Nephron progenitor cell (in vitro differentiated cells): Measurements from ENCODE around the gene SQOR.
A peak's percentile ranks its signal among the peaks of the same experiment; 100 is the strongest.

Source experiments
- DNase-seq: peaks from one replicate; pipeline ENCODE4 v3.0.0; 2021
- H3K27ac Mint-ChIP-seq: 2 replicates; pipeline ENCODE4 v1.8.0; 2021; ENCODE audit warnings: mild to moderate bottlenecking, moderate library complexity, mixed read lengths
- H3K27me3 Mint-ChIP-seq: 2 replicates; pipeline ENCODE4 v1.8.0; 2021; ENCODE audit warnings: mild to moderate bottlenecking, low read depth, mixed read lengths; ENCODE audit not compliant: poor library complexity
- H3K36me3 Mint-ChIP-seq: 2 replicates; pipeline ENCODE4 v1.8.0; 2021; ENCODE audit warnings: low read depth, mixed read lengths
- H3K4me1 Mint-ChIP-seq: 2 replicates; pipeline ENCODE4 v1.8.0; 2021; ENCODE audit warnings: mixed read lengths
- H3K4me3 Mint-ChIP-seq: 2 replicates; pipeline ENCODE4 v1.8.0; 2021; ENCODE audit warnings: mild to moderate bottlenecking, moderate library complexity, mixed read lengths
- H3K9me3 Mint-ChIP-seq: 2 replicates; pipeline ENCODE4 v1.8.0; 2021; ENCODE audit warnings: mild to moderate bottlenecking, moderate library complexity, mixed read lengths
- TF ChIP-seq, protein P1 (sequence below): fragments of 200-600 bp; sonication (generic); IDR thresholded peaks from 2 replicates; pipeline ENCODE4 v1.5.0; 2021; ENCODE audit warnings: antibody characterized with exemption

SQOR gene

DNA sequence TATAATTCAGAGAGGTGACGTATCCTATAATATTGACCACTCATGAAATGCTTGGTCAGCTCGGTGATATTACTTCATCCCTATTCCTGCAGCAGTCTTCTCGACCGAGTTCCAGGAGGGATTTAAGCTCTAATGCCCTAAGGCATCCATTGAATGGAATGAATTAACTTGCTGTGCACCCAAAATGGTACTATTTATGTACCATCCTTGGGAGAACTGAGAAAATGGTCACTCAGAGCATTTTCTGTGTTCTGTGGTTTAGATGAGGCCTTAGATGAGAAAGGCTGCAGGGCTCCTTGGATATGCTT lies 47.0 kb upstream of the SQOR start:
- Mint-ChIP-seq H3K27ac (peak overlapping the region; percentile 100), H3K36me3 (peaks cover 20% of the 10 kb centered on the region), H3K4me1 (peaks cover 30% of the 10 kb centered on the region), H3K4me3 (peak overlapping the region; percentile 88), H3K9me3 (no peaks in the 10 kb centered on the region), H3K27me3 (peaks cover 3% of the 10 kb centered on the region)
- no peak for DNase-seq
- TF ChIP-seq, protein P1, sequence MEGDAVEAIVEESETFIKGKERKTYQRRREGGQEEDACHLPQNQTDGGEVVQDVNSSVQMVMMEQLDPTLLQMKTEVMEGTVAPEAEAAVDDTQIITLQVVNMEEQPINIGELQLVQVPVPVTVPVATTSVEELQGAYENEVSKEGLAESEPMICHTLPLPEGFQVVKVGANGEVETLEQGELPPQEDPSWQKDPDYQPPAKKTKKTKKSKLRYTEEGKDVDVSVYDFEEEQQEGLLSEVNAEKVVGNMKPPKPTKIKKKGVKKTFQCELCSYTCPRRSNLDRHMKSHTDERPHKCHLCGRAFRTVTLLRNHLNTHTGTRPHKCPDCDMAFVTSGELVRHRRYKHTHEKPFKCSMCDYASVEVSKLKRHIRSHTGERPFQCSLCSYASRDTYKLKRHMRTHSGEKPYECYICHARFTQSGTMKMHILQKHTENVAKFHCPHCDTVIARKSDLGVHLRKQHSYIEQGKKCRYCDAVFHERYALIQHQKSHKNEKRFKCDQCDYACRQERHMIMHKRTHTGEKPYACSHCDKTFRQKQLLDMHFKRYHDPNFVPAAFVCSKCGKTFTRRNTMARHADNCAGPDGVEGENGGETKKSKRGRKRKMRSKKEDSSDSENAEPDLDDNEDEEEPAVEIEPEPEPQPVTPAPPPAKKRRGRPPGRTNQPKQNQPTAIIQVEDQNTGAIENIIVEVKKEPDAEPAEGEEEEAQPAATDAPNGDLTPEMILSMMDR = no peak

GRCh38 chr15:45588219-45588875 lies 46.5 kb upstream of the SQOR start:
- Mint-ChIP-seq H3K4me3 (peak overlapping the region; percentile 88), H3K36me3 (peaks cover 21% of the 10 kb centered on the region), H3K9me3 (no peaks in the 10 kb centered on the region), H3K4me1 (peaks cover 30% of the 10 kb centered on the region), H3K27ac (peak overlapping the region; percentile 69), H3K27me3 (peaks cover under 1% of the 10 kb centered on the region)
- no peak for DNase-seq
- TF ChIP-seq, protein P1 = no peak

DNA sequence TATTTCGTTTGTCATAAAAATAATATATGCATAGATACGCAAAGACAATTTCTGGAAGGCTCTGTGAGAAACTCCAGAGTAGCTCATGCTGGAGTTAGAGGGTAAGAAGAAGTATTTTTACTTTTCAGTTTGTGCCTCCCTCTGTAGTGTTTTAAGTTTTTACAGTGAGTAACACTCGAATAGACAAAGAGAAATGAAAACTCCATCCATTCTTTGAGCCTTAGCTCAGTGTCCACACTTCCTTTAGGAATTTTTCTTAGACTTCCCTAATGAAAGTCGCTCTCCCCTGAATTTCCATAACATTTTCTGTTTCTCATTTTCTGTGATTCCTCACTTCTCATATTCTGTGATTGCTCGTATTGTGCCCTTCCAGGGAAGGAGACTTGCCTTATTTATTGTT lies 45.6 kb upstream of the SQOR start:
- Mint-ChIP-seq H3K36me3 (peaks cover 26% of the 10 kb centered on the region), H3K27ac (no peak overlapping the region), H3K4me1 (peaks cover 30% of the 10 kb centered on the region), H3K9me3 (peaks cover 5% of the 10 kb centered on the region), H3K27me3 (no peaks in the 10 kb centered on the region), H3K4me3 (peak overlapping the region; percentile 88)
- TF ChIP-seq, protein P1 = no peak
- no peak for DNase-seq

DNA sequence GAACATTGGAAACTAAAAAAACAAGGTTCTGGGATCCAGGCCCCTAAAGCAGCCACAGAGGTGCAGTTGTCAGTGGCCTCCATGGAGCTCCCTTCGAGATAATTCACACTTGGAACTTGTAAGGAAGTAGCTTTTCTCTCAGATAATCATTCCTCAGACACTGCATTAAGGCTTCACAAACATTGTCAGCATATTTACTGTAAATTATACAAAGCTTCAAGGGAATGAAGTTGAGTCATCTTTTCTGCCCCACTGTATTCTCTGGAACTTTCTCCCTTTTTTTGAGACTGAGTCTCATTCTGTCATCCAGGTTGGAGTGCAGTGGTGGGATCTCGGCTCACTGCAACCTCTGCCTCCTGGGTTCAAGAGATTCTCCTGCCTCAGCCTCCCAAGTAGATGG lies 40.5 kb upstream of the SQOR start:
- peaks cover 4% of the 10 kb centered on the region for H3K4me1 Mint-ChIP-seq
- peaks cover 33% of the 10 kb centered on the region for H3K9me3 Mint-ChIP-seq
- no peaks in the 10 kb centered on the region for H3K27me3 Mint-ChIP-seq
- peaks cover 63% of the 10 kb centered on the region for H3K36me3 Mint-ChIP-seq
- TF ChIP-seq, protein P1 = no peak
- H3K4me3 Mint-ChIP-seq = no peak overlapping the region
- DNase-seq = no peak
- H3K27ac Mint-ChIP-seq = no peak overlapping the region

DNA sequence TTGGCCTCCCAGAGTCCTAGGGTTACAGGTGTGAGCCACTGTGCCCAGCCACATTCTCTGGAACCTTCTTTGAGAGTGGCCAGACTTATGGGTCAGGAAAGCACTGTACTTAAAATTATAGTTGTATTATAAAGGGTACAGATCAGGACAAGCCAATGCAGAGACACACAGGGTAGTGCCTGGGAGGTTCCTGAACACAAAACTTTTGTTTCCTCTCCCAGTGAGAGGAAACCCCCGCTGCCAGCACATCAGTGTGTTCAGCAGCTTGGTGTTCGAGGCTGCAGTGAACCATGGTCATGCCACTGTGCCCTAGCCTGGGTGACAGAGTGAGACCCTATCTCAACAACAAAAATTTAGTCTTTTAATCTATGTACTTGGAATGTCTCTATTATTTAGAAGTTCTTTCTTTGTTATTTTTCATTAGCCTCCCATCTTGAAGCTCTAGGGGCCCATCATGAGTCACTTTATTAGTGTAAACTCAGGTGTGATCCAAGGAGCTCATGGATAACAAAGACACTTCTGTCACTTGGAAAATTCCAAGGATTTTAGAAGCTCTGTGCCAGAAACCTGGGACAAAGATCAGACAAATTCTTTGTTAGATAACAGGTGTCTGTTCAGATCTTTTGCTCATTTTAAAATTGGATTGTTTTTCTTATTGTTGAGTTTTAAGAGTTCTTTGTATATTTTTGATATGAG lies 39.8 kb upstream of the SQOR start:
- no peaks in the 10 kb centered on the region for H3K4me1 Mint-ChIP-seq
- DNase-seq = no peak
- H3K4me3 Mint-ChIP-seq = no peak overlapping the region
- no peak overlapping the region for H3K27ac Mint-ChIP-seq
- TF ChIP-seq, protein P1 = no peak
- H3K9me3 Mint-ChIP-seq = peaks cover 33% of the 10 kb centered on the region
- no peaks in the 10 kb centered on the region for H3K27me3 Mint-ChIP-seq
- peaks cover 63% of the 10 kb centered on the region for H3K36me3 Mint-ChIP-seq

- TF ChIP-seq, protein P1 = no peak
- Mint-ChIP-seq H3K4me3 (no peak overlapping the region), H3K4me1 (no peaks in the 10 kb centered on the region), H3K27ac (no peak overlapping the region), H3K9me3 (peaks cover 6% of the 10 kb centered on the region), H3K27me3 (no peaks in the 10 kb centered on the region), H3K36me3 (peaks cover 44% of the 10 kb centered on the region)
- no peak for DNase-seq
These were observed 30.9 kb upstream of the SQOR start for GRCh38 chr15:45603881-45604280.
